OCI-LY7 (cell line): ENCODE measurements around the gene PRSS2.

Experiments used
- EZH2phosphoT487 ChIP-seq: fragments of 200-600 bp; sonication (generic); IDR thresholded peaks from 2 replicates; pipeline ENCODE4 v1.6.1; 2018; ENCODE audit warnings: low read depth, borderline replicate concordance, mild to moderate bottlenecking, mixed run types, antibody characterized with exemption, low read length, moderate library complexity, mixed read lengths
- TF ChIP-seq, protein P1 (sequence below): fragments of 200-600 bp; sonication (generic); conservative IDR thresholded peaks from 2 replicates; pipeline ENCODE4 v1.5.1; 2014; ENCODE audit warnings: mild to moderate bottlenecking, antibody characterized with exemption, low read length, moderate library complexity, mixed read lengths

DNA sequence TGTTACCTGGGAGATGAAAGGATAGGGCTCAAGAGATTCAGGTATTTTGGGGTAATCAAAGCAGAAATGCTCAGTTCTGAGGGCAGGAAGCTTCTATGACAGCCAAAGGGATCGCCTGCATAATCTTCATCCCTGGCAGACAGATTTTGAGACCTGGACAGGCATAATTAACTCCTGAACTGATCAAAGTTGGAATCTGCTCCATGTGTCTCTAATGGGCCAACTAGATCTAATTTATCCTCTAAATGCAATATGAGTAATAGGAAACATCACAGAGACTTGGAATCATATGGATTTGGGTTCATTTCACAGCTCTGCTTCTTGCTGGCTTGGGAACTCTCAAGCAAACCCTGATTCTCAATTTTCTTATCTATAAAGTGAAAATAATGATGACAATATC lies 42.9 kb downstream of the PRSS2 start:
- TF ChIP-seq, protein P1, sequence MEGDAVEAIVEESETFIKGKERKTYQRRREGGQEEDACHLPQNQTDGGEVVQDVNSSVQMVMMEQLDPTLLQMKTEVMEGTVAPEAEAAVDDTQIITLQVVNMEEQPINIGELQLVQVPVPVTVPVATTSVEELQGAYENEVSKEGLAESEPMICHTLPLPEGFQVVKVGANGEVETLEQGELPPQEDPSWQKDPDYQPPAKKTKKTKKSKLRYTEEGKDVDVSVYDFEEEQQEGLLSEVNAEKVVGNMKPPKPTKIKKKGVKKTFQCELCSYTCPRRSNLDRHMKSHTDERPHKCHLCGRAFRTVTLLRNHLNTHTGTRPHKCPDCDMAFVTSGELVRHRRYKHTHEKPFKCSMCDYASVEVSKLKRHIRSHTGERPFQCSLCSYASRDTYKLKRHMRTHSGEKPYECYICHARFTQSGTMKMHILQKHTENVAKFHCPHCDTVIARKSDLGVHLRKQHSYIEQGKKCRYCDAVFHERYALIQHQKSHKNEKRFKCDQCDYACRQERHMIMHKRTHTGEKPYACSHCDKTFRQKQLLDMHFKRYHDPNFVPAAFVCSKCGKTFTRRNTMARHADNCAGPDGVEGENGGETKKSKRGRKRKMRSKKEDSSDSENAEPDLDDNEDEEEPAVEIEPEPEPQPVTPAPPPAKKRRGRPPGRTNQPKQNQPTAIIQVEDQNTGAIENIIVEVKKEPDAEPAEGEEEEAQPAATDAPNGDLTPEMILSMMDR, result no peak
- no peak for TF ChIP-seq EZH2phosphoT487
